Upper lobe of left lung (tissue), 6 donors: Measurements from ENCODE around the gene GRIK5. TPM values are rescaled to one million over a fixed set of nuclear protein-coding genes. Genes with fewer than 3 reads are reported as not detected.

Experiments
- ATAC-seq, 2 donors: fragments of 200-7000 bp; cut with Tn5 transposase; one replicate each; pipeline ENCODE4 v1.9.1; 2022; ENCODE audit warnings: mild to moderate bottlenecking in 2 of 2, moderate library complexity in 2 of 2; ENCODE audit not compliant: low FRiP score in 2 of 2
- DNase-seq, 2 donors: peaks; one replicate each; pipeline ENCODE4 v3.0.0-alpha.2; 2019 to 2020
- H3K27ac ChIP-seq, 4 donors: fragments of 200-600 bp; sonication (generic); one replicate each; pipeline ENCODE4 v1.5.1; 2016 to 2019
- H3K27me3 ChIP-seq, 4 donors: fragments of 200-600 bp; sonication (generic); one replicate each; pipeline ENCODE4 v1.5.1; 2017 to 2019
- H3K36me3 ChIP-seq, 4 donors: fragments of 200-600 bp; sonication (generic); one replicate each; pipeline ENCODE4 v1.5.1; 2016 to 2019
- H3K4me1 ChIP-seq, 4 donors: fragments of 200-600 bp; sonication (generic); one replicate each; pipeline ENCODE4 v1.5.1; 2018 to 2019
- H3K4me3 ChIP-seq, 4 donors: fragments of 200-600 bp; sonication (generic); one replicate each; pipeline ENCODE4 v1.5.1; 2017 to 2019; ENCODE audit warnings: mild to moderate bottlenecking in 2 of 4, moderate library complexity in 1 of 4
- H3K9me3 ChIP-seq, 4 donors: fragments of 200-600 bp; sonication (generic); one replicate each; pipeline ENCODE4 v1.5.1; 2018 to 2019
- EP300 ChIP-seq, 4 donors: sonication (generic); formaldehyde crosslinking; IDR thresholded peaks; one replicate each; pipeline ENCODE4 v1.5.1; 2017; ENCODE audit warnings: antibody characterized with exemption in 4 of 4, control low read depth in 2 of 4
- POLR2A ChIP-seq, 4 donors: fragments of 450-650 bp; IDR thresholded peaks; one replicate each; pipeline ENCODE4 v1.5.1; 2016 to 2017; ENCODE audit warnings: antibody characterized with exemption in 4 of 4, mild to moderate bottlenecking in 2 of 4
- POLR2AphosphoS5 ChIP-seq, 2 donors: sonication (generic); formaldehyde crosslinking; IDR thresholded peaks; one replicate each; pipeline ENCODE4 v1.5.1; 2017; ENCODE audit warnings: antibody characterized with exemption in 2 of 2
- WGBS, 2 donors: methylation state at CpG; one replicate each; pipeline ENCODE4 v1.1.5; 2017 to 2018; 5-methylcytosine and 5-hydroxymethylcytosine counted together
- total RNA-seq, 6 donors: library from RNA; depleted of rRNA in 4 of 6; stranded (reverse); fragments of >200 nt in 4 of 6; gene quantifications; one replicate each; pipeline versions ENCODE4 v1.1.0 to v1.2.1, GENCODE V29; 2016 to 2021
- TF ChIP-seq, protein P1 (sequence below), 6 experiments: fragments of 450-650 bp in 4 of 6; fragments of 200-600 bp in 2 of 6; sonication (generic) in 2 of 6; IDR thresholded peaks; one replicate each; pipeline ENCODE4 v1.5.1; 2016 to 2019; ENCODE audit warnings: antibody characterized with exemption in 6 of 6
- donor health status: DM: no; HTN: no; CAD: no; lungs with moderate emphysema.
- donor health status: DM: no; HTN: yes; CAD: no; lungs with severe emphysema.

Gene GRIK5
- total RNA-seq, 6 donors from 2014 or later, result 0.15 to 2.7 (median 0.54) TPM; not detected in 1

DNA sequence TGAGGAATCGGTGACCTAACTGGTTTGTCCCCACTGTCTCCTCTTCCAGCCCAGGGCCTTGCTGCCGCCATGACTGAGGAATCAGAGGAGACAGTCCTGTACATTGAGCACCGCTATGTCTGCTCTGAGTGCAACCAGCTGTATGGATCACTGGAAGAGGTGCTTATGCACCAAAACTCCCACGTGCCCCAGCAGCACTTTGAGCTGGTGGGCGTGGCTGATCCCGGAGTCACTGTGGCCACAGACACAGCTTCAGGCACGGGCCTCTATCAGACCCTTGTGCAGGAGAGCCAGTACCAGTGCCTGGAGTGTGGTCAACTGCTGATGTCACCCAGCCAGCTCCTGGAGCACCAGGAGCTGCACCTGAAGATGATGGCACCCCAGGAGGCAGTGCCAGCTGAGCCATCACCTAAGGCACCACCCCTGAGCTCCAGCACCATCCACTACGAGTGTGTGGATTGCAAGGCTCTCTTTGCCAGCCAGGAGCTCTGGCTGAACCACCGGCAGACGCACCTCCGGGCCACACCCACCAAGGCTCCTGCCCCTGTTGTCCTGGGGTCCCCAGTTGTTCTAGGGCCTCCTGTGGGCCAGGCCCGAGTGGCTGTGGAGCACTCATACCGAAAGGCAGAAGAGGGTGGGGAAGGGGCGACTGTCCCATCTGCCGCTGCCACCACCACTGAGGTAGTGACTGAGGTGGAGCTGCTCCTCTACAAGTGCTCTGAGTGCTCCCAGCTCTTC, 8.7 kb upstream of the GRIK5 start:
- no peaks in the 10 kb centered on the region for H3K27me3 ChIP-seq
- TF ChIP-seq POLR2AphosphoS5 (IDR thresholded peaks at IDR 0.05), result no peak
- TF ChIP-seq, protein P1, sequence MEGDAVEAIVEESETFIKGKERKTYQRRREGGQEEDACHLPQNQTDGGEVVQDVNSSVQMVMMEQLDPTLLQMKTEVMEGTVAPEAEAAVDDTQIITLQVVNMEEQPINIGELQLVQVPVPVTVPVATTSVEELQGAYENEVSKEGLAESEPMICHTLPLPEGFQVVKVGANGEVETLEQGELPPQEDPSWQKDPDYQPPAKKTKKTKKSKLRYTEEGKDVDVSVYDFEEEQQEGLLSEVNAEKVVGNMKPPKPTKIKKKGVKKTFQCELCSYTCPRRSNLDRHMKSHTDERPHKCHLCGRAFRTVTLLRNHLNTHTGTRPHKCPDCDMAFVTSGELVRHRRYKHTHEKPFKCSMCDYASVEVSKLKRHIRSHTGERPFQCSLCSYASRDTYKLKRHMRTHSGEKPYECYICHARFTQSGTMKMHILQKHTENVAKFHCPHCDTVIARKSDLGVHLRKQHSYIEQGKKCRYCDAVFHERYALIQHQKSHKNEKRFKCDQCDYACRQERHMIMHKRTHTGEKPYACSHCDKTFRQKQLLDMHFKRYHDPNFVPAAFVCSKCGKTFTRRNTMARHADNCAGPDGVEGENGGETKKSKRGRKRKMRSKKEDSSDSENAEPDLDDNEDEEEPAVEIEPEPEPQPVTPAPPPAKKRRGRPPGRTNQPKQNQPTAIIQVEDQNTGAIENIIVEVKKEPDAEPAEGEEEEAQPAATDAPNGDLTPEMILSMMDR (IDR thresholded peaks at IDR 0.05), result no peak
- TF ChIP-seq POLR2A (IDR thresholded peaks at IDR 0.05), result no peak
- TF ChIP-seq EP300 (IDR thresholded peaks at IDR 0.05), result no peak
- 76 to 84% methylated on average over 3 to 13 of the region's 15 CpGs for WGBS, 2 donors
- no peak overlapping the region for H3K27ac ChIP-seq
- no peak for ATAC-seq
- no peaks in the 10 kb centered on the region for H3K9me3 ChIP-seq
- peaks cover 8 to 31% (median 21%) of the 10 kb centered on the region in 4 donors for H3K4me1 ChIP-seq
- peaks cover 10 to 50% (median 34%) of the 10 kb centered on the region in 4 donors for H3K36me3 ChIP-seq
- peak in 1 of 2 donors; percentile 71 for DNase-seq
- H3K4me3 ChIP-seq, result no peak overlapping the region

DNA sequence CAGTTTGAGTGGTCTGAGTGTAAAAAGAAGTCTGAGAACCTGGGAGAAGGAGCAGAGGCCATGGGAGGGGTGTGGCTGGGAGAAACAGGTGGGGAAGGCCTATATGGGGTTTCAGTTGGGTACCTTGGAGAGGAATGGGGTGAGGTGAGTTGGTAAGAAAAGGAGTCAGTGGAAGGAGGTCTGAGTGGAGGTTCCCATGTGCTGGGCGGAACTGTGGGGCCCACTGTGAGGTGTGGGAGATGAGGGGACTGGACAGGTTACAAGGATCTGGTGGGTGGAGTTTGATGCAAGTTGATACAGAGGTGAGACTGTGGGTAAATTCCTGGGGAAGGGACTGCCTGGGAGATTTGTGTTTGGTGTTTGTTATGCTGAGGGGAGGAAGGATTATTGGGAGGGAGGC, 8.1 kb upstream of the GRIK5 start:
- Histone ChIP-seq H3K27ac (no peak overlapping the region), H3K9me3 (no peaks in the 10 kb centered on the region), H3K27me3 (no peaks in the 10 kb centered on the region), H3K4me3 (no peak overlapping the region), H3K4me1 (peaks cover 8 to 31% (median 21%) of the 10 kb centered on the region in 4 donors), H3K36me3 (peaks cover 10 to 44% (median 34%) of the 10 kb centered on the region in 4 donors)
- WGBS, 2 donors, result 74 to 88% methylated on average over 1 of the region's 1 CpG
- ATAC-seq (no peak), DNase-seq (no peak)
- TF ChIP-seq POLR2A (IDR thresholded peaks at IDR 0.05), result no peak
- no peak for TF ChIP-seq POLR2AphosphoS5 (IDR thresholded peaks at IDR 0.05)
- no peak for TF ChIP-seq EP300 (IDR thresholded peaks at IDR 0.05)
- TF ChIP-seq, protein P1 (IDR thresholded peaks at IDR 0.05), result no peak

DNA sequence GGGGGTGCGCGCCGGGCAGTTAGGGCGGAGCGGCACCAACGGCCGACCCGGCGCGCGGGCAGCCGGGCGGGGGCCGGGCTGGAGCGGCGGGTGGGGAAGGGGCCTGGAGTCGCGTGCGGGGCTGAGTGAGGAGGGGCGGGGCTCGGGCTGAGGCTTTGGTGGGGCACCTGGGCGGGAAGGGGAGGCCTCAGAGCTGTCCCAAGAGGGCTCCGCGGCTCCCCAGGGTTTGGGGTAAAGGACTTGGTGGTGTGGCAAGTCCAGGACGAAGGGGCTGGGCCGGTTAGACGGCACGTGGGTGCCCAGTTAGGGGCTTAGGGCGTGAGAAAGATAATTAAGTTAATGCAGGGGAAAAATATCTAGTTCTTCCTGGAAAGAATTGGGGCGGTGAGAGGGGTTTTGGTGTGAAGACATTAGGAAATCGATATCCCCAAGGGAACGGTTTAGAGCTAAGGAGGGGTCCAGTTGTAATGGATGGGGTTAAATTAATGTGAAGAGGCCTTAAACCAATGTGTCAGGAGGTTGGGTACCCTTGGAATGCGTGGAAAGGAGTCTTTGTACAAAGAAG, 6.5 kb upstream of the GRIK5 start:
- Histone ChIP-seq H3K9me3 (no peaks in the 10 kb centered on the region), H3K4me1 (peaks cover 8 to 31% (median 21%) of the 10 kb centered on the region in 4 donors), H3K27me3 (no peaks in the 10 kb centered on the region), H3K4me3 (peak overlapping the region; percentile 66 to 98 (median 96)), H3K27ac (peak overlapping the region; percentile 87 to 98 (median 94)), H3K36me3 (peaks cover 10 to 31% (median 30%) of the 10 kb centered on the region in 4 donors)
- no peak for ATAC-seq
- no peak for TF ChIP-seq EP300 (IDR thresholded peaks at IDR 0.05)
- no peak for TF ChIP-seq POLR2AphosphoS5 (IDR thresholded peaks at IDR 0.05)
- no peak for TF ChIP-seq POLR2A (IDR thresholded peaks at IDR 0.05)
- TF ChIP-seq, protein P1 (IDR thresholded peaks at IDR 0.05), result no peak
- 1 to 2% methylated on average over 19 to 30 of the region's 33 CpGs for WGBS, 2 donors
- DNase-seq, result no peak

DNA sequence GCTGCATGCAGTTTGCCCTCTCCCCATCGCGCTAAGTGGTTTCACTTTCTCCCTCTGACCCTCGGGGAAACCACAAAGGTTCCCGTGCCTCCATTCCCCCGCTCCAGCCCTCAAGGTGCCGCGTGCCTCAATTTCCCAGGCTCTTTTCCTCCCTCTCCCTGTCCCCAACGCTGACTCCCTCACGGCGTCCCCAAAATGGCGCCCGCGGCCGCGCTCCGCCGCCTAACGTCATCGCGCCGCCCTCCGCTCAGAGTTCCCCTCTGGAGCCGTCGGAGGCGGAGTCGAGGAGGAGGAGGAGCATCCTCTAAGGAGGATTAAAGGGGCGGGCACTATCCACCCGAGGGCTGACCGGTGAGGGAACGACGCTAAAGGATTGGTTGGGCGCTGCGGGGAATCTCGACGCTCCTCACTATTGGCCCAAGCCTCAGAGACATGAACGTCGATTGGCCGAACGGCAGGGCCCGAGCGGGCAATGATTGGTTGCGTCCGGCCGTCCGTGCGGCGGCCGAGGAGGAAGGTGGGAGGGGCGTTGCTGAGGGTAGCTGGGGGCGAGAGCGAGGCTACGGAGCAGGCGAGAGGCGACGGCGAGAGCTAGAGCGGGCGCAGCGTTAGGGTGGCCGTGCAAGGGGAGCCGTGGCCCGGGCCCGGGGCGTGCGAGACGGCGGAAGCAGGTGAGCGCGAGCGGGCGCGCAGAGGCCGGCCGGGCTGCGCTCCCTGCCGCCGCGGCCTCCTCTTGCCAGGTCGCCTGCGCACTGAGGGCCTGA, 5.8 kb upstream of the GRIK5 start, which contains the start of gene ZNF574:
Gene ZNF574 (plus strand): TSS at position 551 of the 764 bp plus-strand sequence. CDS start 2,441 bp downstream, outside the sequence.
- Histone ChIP-seq H3K27ac (peak within 1 kb of the TSS; percentile 90 to 98 (median 96)), H3K27me3 (no peaks in the 10 kb centered on the region), H3K9me3 (no peaks in the 10 kb centered on the region), H3K36me3 (peaks cover 10 to 24% (median 23%) of the 10 kb centered on the region in 4 donors), H3K4me3 (peak within 1 kb of the TSS; percentile 66 to 98 (median 96)), H3K4me1 (peaks cover 8 to 31% (median 21%) of the 10 kb centered on the region in 4 donors)
- ATAC-seq (peak; percentile 98 to 100), DNase-seq (peak; percentile 98)
- 0 to 1% methylated on average over 64 to 65 of the region's 80 CpGs for WGBS, 2 donors
- TF ChIP-seq POLR2AphosphoS5 (IDR thresholded peaks at IDR 0.05) (peak; percentile 91 to 97), POLR2A (IDR thresholded peaks at IDR 0.05) (peak; percentile 53 to 95 (median 91)), EP300 (IDR thresholded peaks at IDR 0.05) (no peak)
- TF ChIP-seq, protein P1 (IDR thresholded peaks at IDR 0.05), result peak in 2 of 6 experiments; percentile 15 to 22
